Type B pancreatic cell (in vitro differentiated cells): Measurements from ENCODE around the gene KLHL25. TPM values are rescaled to one million over a fixed set of nuclear protein-coding genes. Genes with fewer than 3 reads are reported as not detected.
A peak's percentile ranks its signal among the peaks of the same experiment; 100 is the strongest.

Source experiments
- DNase-seq: peaks from one replicate; pipeline ENCODE4 v3.0.0; 2021; ENCODE audit warnings: mixed read lengths; ENCODE audit not compliant: unreplicated experiment; ENCODE audit errors: extremely low spot score
- H3K27ac Mint-ChIP-seq: 2 replicates; pipeline ENCODE4 v1.8.0; 2021; ENCODE audit warnings: mild to moderate bottlenecking, mixed read lengths
- H3K27me3 Mint-ChIP-seq: 2 replicates; pipeline ENCODE4 v1.8.0; 2021; ENCODE audit warnings: mixed read lengths
- H3K36me3 Mint-ChIP-seq: 2 replicates; pipeline ENCODE4 v1.8.0; 2021; ENCODE audit warnings: mixed read lengths
- H3K4me1 Mint-ChIP-seq: one replicate; pipeline ENCODE4 v1.8.0; 2021; ENCODE audit warnings: mixed read lengths; ENCODE audit not compliant: unreplicated experiment
- H3K4me3 Mint-ChIP-seq: 2 replicates; pipeline ENCODE4 v1.8.0; 2021; ENCODE audit warnings: mild to moderate bottlenecking, mixed read lengths
- H3K9me3 Mint-ChIP-seq: 2 replicates; pipeline ENCODE4 v1.8.0; 2021; ENCODE audit warnings: mixed read lengths
- total RNA-seq: library from RNA; stranded (reverse); gene quantifications from 2 replicates; pipeline ENCODE4 v1.2.1, GENCODE V29; 2021; ENCODE audit warnings: low replicate concordance
- TF ChIP-seq, protein P1 (sequence below): fragments of 200-600 bp; sonication (generic); conservative IDR thresholded peaks from 2 replicates; pipeline ENCODE4 v1.5.0; 2021; ENCODE audit warnings: antibody characterized with exemption, mild to moderate bottlenecking

The KLHL25 gene
- total RNA-seq, 1 donor from 2014 or later = 12.3 TPM

DNA sequence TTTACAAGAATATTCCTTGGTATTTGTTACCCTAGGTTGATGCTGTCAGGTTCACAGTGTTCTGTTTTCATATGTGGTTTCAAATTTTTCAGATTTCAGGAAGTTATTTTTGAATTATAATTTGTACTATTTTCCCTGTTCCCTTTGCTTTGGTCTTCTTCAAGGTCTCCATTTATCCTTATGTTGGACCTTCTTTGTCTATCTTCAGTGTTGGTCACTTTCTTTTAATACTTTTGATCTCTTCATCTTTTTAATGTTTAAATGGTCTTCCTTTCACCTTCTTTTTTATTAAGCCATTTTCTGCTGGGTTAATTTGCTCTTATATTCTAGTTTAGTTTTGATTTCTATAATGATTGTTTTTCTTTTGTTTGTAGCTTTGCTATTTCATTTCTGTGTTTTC lies 61.3 kb downstream of the KLHL25 start:
- H3K9me3 Mint-ChIP-seq = peaks cover 10% of the 10 kb centered on the region
- H3K36me3 Mint-ChIP-seq = peaks cover 46% of the 10 kb centered on the region
- DNase-seq = no peak
- H3K4me3 Mint-ChIP-seq = no peak overlapping the region
- no peak overlapping the region for H3K27ac Mint-ChIP-seq
- TF ChIP-seq, protein P1, sequence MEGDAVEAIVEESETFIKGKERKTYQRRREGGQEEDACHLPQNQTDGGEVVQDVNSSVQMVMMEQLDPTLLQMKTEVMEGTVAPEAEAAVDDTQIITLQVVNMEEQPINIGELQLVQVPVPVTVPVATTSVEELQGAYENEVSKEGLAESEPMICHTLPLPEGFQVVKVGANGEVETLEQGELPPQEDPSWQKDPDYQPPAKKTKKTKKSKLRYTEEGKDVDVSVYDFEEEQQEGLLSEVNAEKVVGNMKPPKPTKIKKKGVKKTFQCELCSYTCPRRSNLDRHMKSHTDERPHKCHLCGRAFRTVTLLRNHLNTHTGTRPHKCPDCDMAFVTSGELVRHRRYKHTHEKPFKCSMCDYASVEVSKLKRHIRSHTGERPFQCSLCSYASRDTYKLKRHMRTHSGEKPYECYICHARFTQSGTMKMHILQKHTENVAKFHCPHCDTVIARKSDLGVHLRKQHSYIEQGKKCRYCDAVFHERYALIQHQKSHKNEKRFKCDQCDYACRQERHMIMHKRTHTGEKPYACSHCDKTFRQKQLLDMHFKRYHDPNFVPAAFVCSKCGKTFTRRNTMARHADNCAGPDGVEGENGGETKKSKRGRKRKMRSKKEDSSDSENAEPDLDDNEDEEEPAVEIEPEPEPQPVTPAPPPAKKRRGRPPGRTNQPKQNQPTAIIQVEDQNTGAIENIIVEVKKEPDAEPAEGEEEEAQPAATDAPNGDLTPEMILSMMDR = no peak
- H3K4me1 Mint-ChIP-seq = peaks cover 6% of the 10 kb centered on the region
- H3K27me3 Mint-ChIP-seq = no peaks in the 10 kb centered on the region

DNA sequence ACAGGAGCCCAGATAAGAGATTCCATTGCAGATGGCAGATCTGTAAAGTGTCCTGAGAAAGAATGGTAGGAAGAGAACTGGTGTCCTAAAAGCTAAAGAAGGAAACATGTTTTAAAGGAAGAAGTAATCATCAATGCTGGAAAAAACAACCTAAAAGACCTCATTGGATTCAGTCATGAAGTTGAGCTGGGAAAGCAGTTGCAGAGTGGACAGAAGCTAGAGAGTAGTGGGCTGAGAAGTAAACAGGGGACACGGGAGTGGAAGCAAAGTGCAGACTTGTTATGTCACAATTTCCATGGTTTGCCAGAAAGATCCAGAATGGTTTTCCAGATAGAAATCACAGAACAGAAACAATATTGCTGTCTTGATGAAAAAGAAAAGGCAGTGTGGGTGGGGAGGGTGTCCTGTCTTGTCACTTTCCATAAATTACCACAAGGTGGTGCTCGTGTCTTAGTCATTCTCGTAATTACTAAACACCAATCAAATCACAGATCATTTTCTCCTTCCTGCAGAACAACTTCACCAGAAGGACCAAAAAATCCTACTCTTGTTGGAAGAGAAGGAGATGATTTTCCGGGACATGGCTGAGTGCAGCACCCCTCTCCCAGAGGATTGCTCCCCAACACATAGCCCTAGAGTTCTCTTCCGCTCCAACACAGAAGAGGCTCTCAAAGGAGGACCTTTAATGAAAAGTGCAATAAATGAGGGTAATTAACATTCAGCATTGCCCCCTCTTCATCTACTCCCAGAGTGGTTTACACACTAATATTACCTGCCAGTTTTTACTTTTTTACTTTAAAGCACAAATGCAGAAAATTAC lies 64.5 kb downstream of the KLHL25 start:
- no peak for DNase-seq
- Mint-ChIP-seq H3K4me3 (no peak overlapping the region), H3K36me3 (peaks cover 46% of the 10 kb centered on the region), H3K27me3 (no peaks in the 10 kb centered on the region), H3K4me1 (peaks cover 6% of the 10 kb centered on the region), H3K9me3 (peaks cover 10% of the 10 kb centered on the region), H3K27ac (peak overlapping the region; percentile 8)
- TF ChIP-seq, protein P1 = peak; percentile 88

DNA sequence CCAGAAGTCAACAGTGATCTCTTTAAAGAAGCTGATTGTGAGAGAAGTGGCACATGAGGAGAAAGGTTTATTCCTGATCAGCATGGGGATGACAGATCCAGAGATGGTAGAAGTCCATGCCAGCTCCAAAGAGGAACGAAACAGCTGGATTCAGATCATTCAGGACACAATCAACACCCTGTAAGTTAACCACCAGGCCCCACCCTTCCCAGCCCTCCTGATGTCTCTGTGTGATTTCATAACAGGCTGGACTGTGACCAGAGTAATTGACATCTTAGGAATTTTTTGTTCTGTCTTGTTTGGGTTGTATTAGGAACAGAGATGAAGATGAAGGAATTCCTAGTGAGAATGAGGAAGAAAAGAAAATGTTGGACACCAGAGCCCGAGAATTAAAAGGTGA lies 67.7 kb downstream of the KLHL25 start:
- no peak overlapping the region for H3K27ac Mint-ChIP-seq
- peaks cover 41% of the 10 kb centered on the region for H3K36me3 Mint-ChIP-seq
- H3K4me3 Mint-ChIP-seq = no peak overlapping the region
- no peak for DNase-seq
- H3K27me3 Mint-ChIP-seq = no peaks in the 10 kb centered on the region
- TF ChIP-seq, protein P1 = no peak
- no peaks in the 10 kb centered on the region for H3K9me3 Mint-ChIP-seq
- H3K4me1 Mint-ChIP-seq = peaks cover 11% of the 10 kb centered on the region

DNA sequence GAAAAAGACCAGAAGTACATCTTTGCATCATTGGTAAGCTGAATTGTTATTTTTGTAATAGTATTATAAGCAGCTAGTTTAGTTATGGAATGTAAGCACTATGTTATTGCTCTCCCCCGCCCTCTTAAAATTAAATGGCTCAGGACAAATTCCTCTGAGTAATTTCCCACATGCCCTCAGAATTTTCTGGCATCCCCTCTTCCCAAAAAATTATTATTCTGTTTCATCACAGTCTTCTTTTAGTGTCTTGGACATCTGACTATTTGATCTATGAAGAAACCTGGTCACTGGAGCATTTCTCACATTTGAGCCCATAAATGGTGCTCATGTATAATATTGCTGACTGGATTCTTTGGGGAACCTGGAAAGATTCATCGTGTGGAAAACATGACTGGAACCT lies 68.3 kb downstream of the KLHL25 start:
- TF ChIP-seq, protein P1 = no peak
- no peak for DNase-seq
- H3K9me3 Mint-ChIP-seq = no peaks in the 10 kb centered on the region
- H3K4me1 Mint-ChIP-seq = peaks cover 11% of the 10 kb centered on the region
- no peak overlapping the region for H3K4me3 Mint-ChIP-seq
- H3K36me3 Mint-ChIP-seq = peaks cover 43% of the 10 kb centered on the region
- H3K27me3 Mint-ChIP-seq = no peaks in the 10 kb centered on the region
- H3K27ac Mint-ChIP-seq = no peak overlapping the region

DNA sequence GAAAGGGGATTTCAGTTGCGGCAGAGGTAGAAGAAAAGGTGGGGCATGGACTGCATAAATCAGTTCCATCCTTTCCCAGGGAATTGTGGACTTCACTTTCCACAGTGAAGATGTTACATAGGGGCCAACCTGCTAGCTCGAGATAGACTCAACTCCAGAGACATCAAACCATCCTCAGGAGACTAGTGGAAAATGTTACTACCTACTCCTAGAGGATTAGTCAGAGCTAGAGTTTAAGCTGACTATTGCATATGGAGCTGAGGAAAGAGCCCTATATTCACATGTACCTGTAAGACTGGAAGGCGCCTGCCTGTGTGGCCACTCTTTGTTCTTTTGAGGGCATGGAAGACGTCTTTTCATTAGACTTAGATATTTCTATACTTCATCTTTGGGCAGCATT lies 69.2 kb downstream of the KLHL25 start:
- no peak overlapping the region for H3K4me3 Mint-ChIP-seq
- H3K27ac Mint-ChIP-seq = no peak overlapping the region
- TF ChIP-seq, protein P1 = no peak
- no peak for DNase-seq
- H3K27me3 Mint-ChIP-seq = no peaks in the 10 kb centered on the region
- no peaks in the 10 kb centered on the region for H3K9me3 Mint-ChIP-seq
- peaks cover 47% of the 10 kb centered on the region for H3K36me3 Mint-ChIP-seq
- peaks cover 11% of the 10 kb centered on the region for H3K4me1 Mint-ChIP-seq
